Astrocyte (in vitro differentiated cells and primary cell): Measurements from ENCODE around the gene FFAR4.

Source experiments
- EZH2 ChIP-seq: IDR thresholded peaks from 2 replicates; pipeline ENCODE4 v1.6.1; 2012; ENCODE audit warnings: mild to moderate bottlenecking, low read length, inconsistent platforms; ENCODE audit not compliant: insufficient read depth
- TF ChIP-seq, protein P1 (sequence below): IDR thresholded peaks from 2 replicates; pipeline ENCODE4 v1.5.1; 2011; ENCODE audit warnings: low read depth, mild to moderate bottlenecking, inconsistent platforms, low read length, moderate library complexity; ENCODE audit not compliant: insufficient read depth

DNA sequence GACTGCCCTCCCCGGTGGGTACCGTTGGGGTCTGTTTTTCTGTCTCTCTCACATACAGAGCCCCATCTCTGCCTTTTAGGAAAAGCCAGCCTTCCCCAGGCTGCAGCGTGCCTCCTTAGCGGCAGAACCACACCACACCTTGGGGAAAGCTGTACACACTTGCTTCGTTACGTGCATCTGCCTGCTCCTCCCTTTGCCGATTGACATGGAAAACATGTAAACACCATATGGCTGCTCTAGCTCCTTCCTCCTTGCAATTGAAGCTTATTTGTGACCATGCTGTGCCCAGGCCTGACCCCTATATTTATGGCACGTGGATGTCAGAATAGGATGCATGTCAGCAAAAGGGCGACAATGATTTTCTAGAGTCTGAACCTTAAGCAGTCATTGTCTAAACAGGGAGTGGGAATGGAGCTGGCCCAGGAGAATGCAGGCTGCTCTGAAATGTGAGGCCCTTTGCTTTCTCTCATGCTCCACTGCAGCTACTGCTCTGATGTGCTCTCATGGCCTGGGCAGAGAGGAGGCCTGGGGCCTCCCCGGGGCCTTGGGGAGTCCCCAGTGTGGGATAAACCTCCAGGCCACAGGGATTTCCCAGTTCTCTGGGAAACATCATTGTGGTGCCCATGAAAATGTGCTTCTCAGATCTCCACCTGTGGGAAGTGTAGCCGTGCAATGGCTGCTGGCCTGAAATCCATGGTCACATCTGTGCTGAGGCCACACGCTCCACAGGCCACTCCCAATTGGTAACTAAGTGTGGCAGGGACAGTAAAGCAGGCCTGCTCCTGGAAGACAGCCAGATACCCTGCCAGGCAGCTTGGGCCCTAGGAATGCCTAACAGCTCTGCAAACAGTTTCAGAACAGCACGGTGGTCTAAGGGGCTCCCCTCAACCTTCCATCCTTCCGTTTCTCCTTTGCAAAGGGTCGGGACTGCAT is 64.4 kb downstream of the FFAR4 start:
- TF ChIP-seq, protein P1, sequence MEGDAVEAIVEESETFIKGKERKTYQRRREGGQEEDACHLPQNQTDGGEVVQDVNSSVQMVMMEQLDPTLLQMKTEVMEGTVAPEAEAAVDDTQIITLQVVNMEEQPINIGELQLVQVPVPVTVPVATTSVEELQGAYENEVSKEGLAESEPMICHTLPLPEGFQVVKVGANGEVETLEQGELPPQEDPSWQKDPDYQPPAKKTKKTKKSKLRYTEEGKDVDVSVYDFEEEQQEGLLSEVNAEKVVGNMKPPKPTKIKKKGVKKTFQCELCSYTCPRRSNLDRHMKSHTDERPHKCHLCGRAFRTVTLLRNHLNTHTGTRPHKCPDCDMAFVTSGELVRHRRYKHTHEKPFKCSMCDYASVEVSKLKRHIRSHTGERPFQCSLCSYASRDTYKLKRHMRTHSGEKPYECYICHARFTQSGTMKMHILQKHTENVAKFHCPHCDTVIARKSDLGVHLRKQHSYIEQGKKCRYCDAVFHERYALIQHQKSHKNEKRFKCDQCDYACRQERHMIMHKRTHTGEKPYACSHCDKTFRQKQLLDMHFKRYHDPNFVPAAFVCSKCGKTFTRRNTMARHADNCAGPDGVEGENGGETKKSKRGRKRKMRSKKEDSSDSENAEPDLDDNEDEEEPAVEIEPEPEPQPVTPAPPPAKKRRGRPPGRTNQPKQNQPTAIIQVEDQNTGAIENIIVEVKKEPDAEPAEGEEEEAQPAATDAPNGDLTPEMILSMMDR = no peak
- TF ChIP-seq EZH2 = no peak
